HG02840 (cell line): ENCODE results near the gene ALG1.
"Not testable (repeated sequence)": the region's sequence is repeated elsewhere in the genome, so short reads cannot be mapped to it uniquely, and the experiment has no call there.

Experiments
- ATAC-seq: cut with Tn5 transposase; IDR thresholded peaks from one replicate; pipeline ENCODE4 v1.9.1; 2021; ENCODE audit warnings: mild to moderate bottlenecking, moderate library complexity, moderate number of reproducible peaks; ENCODE audit not compliant: unreplicated experiment, low FRiP score

ALG1 gene

GRCh38 chr16:5072334-5073278 is 963 bp downstream of the ALG1 start:
- ATAC-seq, result no peak

GRCh38 chr16:5073279-5073629 is 1.6 kb downstream of the ALG1 start:
- no peak for ATAC-seq

GRCh38 chr16:5073771-5074170 is 2.1 kb downstream of the ALG1 start:
- ATAC-seq, result not testable (repeated sequence)

- ATAC-seq, result no peak
Observed at GRCh38 chr16:5075637-5076036, 4.0 kb downstream of the ALG1 start.

- no peak for ATAC-seq
Observed at GRCh38 chr16:5077304-5077703, 5.7 kb downstream of the ALG1 start.

GRCh38 chr16:5078626-5079025 is 7.0 kb downstream of the ALG1 start:
- ATAC-seq, result no peak

- ATAC-seq, result not testable (repeated sequence)
Observed at GRCh38 chr16:5080461-5080860, 8.8 kb downstream of the ALG1 start.

- not testable (repeated sequence) for ATAC-seq
Observed at GRCh38 chr16:5080996-5081395, 9.4 kb downstream of the ALG1 start.

GRCh38 chr16:5083646-5084045 is 12.0 kb downstream of the ALG1 start:
- ATAC-seq, result not testable (repeated sequence)

- not testable (repeated sequence) for ATAC-seq
Observed at GRCh38 chr16:5084099-5084731, 12.6 kb downstream of the ALG1 start.

- ATAC-seq, result not testable (repeated sequence)
Observed at GRCh38 chr16:5084802-5085201, 13.2 kb downstream of the ALG1 start.

GRCh38 chr16:5085716-5086115 is 14.1 kb downstream of the ALG1 start:
- ATAC-seq, result not testable (repeated sequence)

- ATAC-seq, result not testable (repeated sequence)
Observed at GRCh38 chr16:5088086-5088790, 16.6 kb downstream of the ALG1 start.

GRCh38 chr16:5088936-5089335 is 17.3 kb downstream of the ALG1 start:
- ATAC-seq, result not testable (repeated sequence)

- not testable (repeated sequence) for ATAC-seq
Observed at GRCh38 chr16:5089911-5090555, 18.4 kb downstream of the ALG1 start.

- not testable (repeated sequence) for ATAC-seq
Observed at GRCh38 chr16:5090592-5090991, 18.9 kb downstream of the ALG1 start.

- ATAC-seq, result not testable (repeated sequence)
Observed at GRCh38 chr16:5093081-5093480, 21.4 kb downstream of the ALG1 start.

- not testable (repeated sequence) for ATAC-seq
Observed at GRCh38 chr16:5093746-5094145, 22.1 kb downstream of the ALG1 start.

- ATAC-seq, result not testable (repeated sequence)
Observed at GRCh38 chr16:5095145-5095830, 23.6 kb downstream of the ALG1 start.
